ENCODE data around the gene RAB14.

RAB14 gene

GRCh38 chr9:121201738-121202533 lies at the start of gene RAB14:
Gene RAB14 (minus strand): TSS chr9:121201869. CDS start chr9:121193412, 8,457 bp downstream.
- Histone ChIP-seq H3K79me2 (ENCODE audit: insufficient read depth, low read depth) (peaks cover 46% of the 10 kb centered on the region), H3K4me1 (ENCODE audit: low read depth, poor library complexity, severe bottlenecking) (peaks cover 43% of the 10 kb centered on the region), H3K4me2 (peak within 1 kb of the TSS; percentile 69), H4K20me1 (ENCODE audit: insufficient read depth) (peaks cover 29% of the 10 kb centered on the region), H3K27me3 (ENCODE audit: insufficient read depth, low read depth) (no peaks in the 10 kb centered on the region), H2AFZ (ENCODE audit: low read depth) (peak within 1 kb of the TSS; percentile 89), H3K27ac (peak within 1 kb of the TSS; percentile 71), H3K4me3 (IDR thresholded peaks at IDR 0.05; ENCODE audit: insufficient read depth, low read depth, low read length) (no peak within 1 kb of the TSS), H3K9ac (peak within 1 kb of the TSS; percentile 71), H3K36me3 (ENCODE audit: insufficient read depth) (no peaks in the 10 kb centered on the region)
- TF ChIP-seq CTCF (conservative IDR thresholded peaks at IDR 0.05; ENCODE audit: low read depth, low read length): peak; percentile 74

DNA sequence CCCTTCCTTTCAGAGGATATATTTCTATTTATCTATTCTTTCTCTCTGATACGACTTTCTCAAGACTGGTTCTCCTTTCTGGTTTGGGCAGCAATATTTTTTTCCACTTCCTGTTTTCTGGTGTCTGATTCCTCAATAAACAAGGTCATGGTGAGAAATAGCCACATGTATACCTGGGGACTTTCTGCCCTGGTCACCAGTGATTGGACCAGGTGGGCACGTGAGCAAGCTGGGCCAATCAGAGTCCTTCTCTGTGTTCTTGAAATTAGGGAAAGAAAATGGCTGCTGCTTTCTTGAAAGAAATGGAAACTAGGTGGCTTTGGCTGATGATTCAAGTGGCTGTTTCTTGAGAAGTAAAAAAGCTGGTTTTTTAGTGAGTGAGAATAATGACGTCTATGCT lies 47.9 kb upstream of the RAB14 start:
- Histone ChIP-seq H3K27ac (no peak overlapping the region), H3K27me3 (ENCODE audit: insufficient read depth, low read depth) (no peaks in the 10 kb centered on the region), H2AFZ (ENCODE audit: low read depth) (no peak overlapping the region)

GRCh38 chr9:121246821-121247561 lies 45.3 kb upstream of the RAB14 start:
- Histone ChIP-seq H3K27me3 (ENCODE audit: insufficient read depth, low read depth) (no peaks in the 10 kb centered on the region), H3K27ac (no peak overlapping the region), H3K4me2 (no peak overlapping the region)

More for the DNA sequence above, 47.9 kb upstream of the RAB14 start:
- Histone ChIP-seq H3K4me2 (no peak overlapping the region), H4K20me1 (ENCODE audit: insufficient read depth) (no peaks in the 10 kb centered on the region), H3K36me3 (ENCODE audit: insufficient read depth) (no peaks in the 10 kb centered on the region), H3K4me1 (ENCODE audit: low read depth, poor library complexity, severe bottlenecking) (peaks cover 5% of the 10 kb centered on the region), H3K4me3 (IDR thresholded peaks at IDR 0.05; ENCODE audit: insufficient read depth, low read depth, low read length) (no peak overlapping the region), H3K9ac (no peak overlapping the region), H3K79me2 (ENCODE audit: insufficient read depth, low read depth) (no peaks in the 10 kb centered on the region)
- no peak for TF ChIP-seq CTCF (conservative IDR thresholded peaks at IDR 0.05; ENCODE audit: low read depth, low read length)

DNA sequence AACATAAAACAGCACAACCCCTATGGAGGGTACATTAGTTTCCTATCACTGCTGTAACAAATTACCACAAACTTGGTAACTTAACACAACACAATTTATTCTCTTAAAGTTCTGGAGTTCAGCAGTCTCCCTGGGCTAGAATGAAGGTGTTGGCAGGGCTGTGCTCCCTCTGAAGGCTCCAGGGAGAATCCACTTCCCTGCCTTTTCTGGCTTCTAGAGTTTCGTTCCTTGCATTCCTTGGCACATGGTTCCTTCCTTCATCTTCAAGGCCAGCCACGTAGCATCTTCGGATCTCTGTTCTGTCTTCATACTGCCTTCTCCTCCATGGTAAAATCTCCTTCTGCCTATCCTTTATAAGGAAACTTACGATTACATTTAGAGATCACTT lies 41.3 kb upstream of the RAB14 start:
- no peak overlapping the region for H3K4me2 ChIP-seq
- H3K27ac ChIP-seq: no peak overlapping the region
- H3K36me3 ChIP-seq (ENCODE audit: insufficient read depth): no peaks in the 10 kb centered on the region
- no peak for TF ChIP-seq CTCF (conservative IDR thresholded peaks at IDR 0.05; ENCODE audit: low read depth, low read length)
- no peak overlapping the region for H3K4me3 ChIP-seq (IDR thresholded peaks at IDR 0.05; ENCODE audit: insufficient read depth, low read depth, low read length)
- no peak overlapping the region for H2AFZ ChIP-seq (ENCODE audit: low read depth)
- H4K20me1 ChIP-seq (ENCODE audit: insufficient read depth): no peaks in the 10 kb centered on the region
- H3K27me3 ChIP-seq (ENCODE audit: insufficient read depth, low read depth): no peaks in the 10 kb centered on the region
- H3K79me2 ChIP-seq (ENCODE audit: insufficient read depth, low read depth): no peaks in the 10 kb centered on the region
- no peak overlapping the region for H3K9ac ChIP-seq
- H3K4me1 ChIP-seq (ENCODE audit: low read depth, poor library complexity, severe bottlenecking): no peaks in the 10 kb centered on the region

More at GRCh38 chr9:121246821-121247561, 45.3 kb upstream of the RAB14 start:
- H3K4me3 ChIP-seq (IDR thresholded peaks at IDR 0.05; ENCODE audit: insufficient read depth, low read depth, low read length): no peak overlapping the region
- no peaks in the 10 kb centered on the region for H4K20me1 ChIP-seq (ENCODE audit: insufficient read depth)
- no peaks in the 10 kb centered on the region for H3K79me2 ChIP-seq (ENCODE audit: insufficient read depth, low read depth)
- no peak overlapping the region for H3K9ac ChIP-seq
- TF ChIP-seq CTCF (conservative IDR thresholded peaks at IDR 0.05; ENCODE audit: low read depth, low read length): no peak
- H2AFZ ChIP-seq (ENCODE audit: low read depth): no peak overlapping the region
- peaks cover 5% of the 10 kb centered on the region for H3K4me1 ChIP-seq (ENCODE audit: low read depth, poor library complexity, severe bottlenecking)
- H3K36me3 ChIP-seq (ENCODE audit: insufficient read depth): no peaks in the 10 kb centered on the region
